Measurements from ENCODE around the gene PDXK. TPM values are rescaled to one million over a fixed set of nuclear protein-coding genes. Genes with fewer than 3 reads are reported as not detected.

The PDXK gene
- polyA plus RNA-seq, 3 donors = 128 to 214 (median 210) TPM

GRCh38 chr21:43717967-43718871 lies 710 bp upstream of the PDXK start:
- Histone ChIP-seq H3K79me2 (ENCODE audit: insufficient read depth, low read length) (peaks cover 42% of the 10 kb centered on the region), H3K27me3 (ENCODE audit: control insufficient read depth in 2 of 2, insufficient read depth in 2 of 2, low read length in 2 of 2) (peaks cover 0 to 11% of the 10 kb centered on the region in 2 donors), H3K4me3 (replicated peaks in 1 of 3; ENCODE audit: low read depth in 2 of 3, low read length in 3 of 3) (peak overlapping the region; percentile 39 to 90 (median 56)), H3K4me1 (ENCODE audit: control insufficient read depth in 1 of 2, insufficient read depth in 2 of 2, low read length in 2 of 2) (peaks cover 41 to 45% of the 10 kb centered on the region in 2 donors), H3K9ac (ENCODE audit: insufficient read depth, low read length, poor library complexity, severe bottlenecking) (peak overlapping the region; percentile 96), H3K36me3 (replicated peaks in 1 of 2; ENCODE audit: control insufficient read depth in 1 of 2, insufficient read depth in 2 of 2, low read length in 2 of 2) (peaks cover 0 to 2% of the 10 kb centered on the region in 2 donors), H3K4me2 (replicated peaks; ENCODE audit: extremely low read depth, low read length, poor library complexity, severe bottlenecking) (peak overlapping the region; percentile 98), H4K20me1 (ENCODE audit: insufficient read depth, low read length) (peaks cover 33% of the 10 kb centered on the region), H3K27ac (ENCODE audit: low read depth in 1 of 2, low read length in 2 of 2) (peak overlapping the region in 1 of 2 donors; percentile 26), H2AFZ (ENCODE audit: insufficient read depth, low read depth, low read length, poor library complexity, severe bottlenecking) (peak overlapping the region; percentile 85), H3K9me3 (replicated peaks in 1 of 2; ENCODE audit: control insufficient read depth in 1 of 2, insufficient read depth in 1 of 2, low read length in 2 of 2) (no peaks in the 10 kb centered on the region)
- peak in 1 of 3 donors; percentile 8 for DNase-seq
- peaks cover 43% of the 10 kb centered on the region for H3K4me1 Mint-ChIP-seq
- peak overlapping the region; percentile 77 to 80 for H3K4me3 Mint-ChIP-seq
- intact Hi-C loops (cut with micrococcal nuclease) = loop anchor here in 1 of 2 donors (10.0 kb wide), 1 partner anchor 743 kb away; the partner anchor contains the start of gene PKNOX1
- 23% methylated on average over 65 of the region's 70 CpGs for WGBS (ENCODE audit: insufficient coverage)
- H3K36me3 Mint-ChIP-seq = peaks cover 3 to 14% of the 10 kb centered on the region in 2 donors
- peaks cover 17 to 34% (median 28%) of the 10 kb centered on the region in 3 donors for H3K27me3 Mint-ChIP-seq (ENCODE audit: low read depth in 3 of 3)
- H3K27ac Mint-ChIP-seq = peak overlapping the region in 5 of 7 donors; percentile 66 to 85 (median 72)
- peaks cover 0 to 2% (median 0%) of the 10 kb centered on the region in 7 donors for H3K9me3 Mint-ChIP-seq
- peak; percentile 11 for TF ChIP-seq CTCF (IDR thresholded peaks at IDR 0.05)

DNA sequence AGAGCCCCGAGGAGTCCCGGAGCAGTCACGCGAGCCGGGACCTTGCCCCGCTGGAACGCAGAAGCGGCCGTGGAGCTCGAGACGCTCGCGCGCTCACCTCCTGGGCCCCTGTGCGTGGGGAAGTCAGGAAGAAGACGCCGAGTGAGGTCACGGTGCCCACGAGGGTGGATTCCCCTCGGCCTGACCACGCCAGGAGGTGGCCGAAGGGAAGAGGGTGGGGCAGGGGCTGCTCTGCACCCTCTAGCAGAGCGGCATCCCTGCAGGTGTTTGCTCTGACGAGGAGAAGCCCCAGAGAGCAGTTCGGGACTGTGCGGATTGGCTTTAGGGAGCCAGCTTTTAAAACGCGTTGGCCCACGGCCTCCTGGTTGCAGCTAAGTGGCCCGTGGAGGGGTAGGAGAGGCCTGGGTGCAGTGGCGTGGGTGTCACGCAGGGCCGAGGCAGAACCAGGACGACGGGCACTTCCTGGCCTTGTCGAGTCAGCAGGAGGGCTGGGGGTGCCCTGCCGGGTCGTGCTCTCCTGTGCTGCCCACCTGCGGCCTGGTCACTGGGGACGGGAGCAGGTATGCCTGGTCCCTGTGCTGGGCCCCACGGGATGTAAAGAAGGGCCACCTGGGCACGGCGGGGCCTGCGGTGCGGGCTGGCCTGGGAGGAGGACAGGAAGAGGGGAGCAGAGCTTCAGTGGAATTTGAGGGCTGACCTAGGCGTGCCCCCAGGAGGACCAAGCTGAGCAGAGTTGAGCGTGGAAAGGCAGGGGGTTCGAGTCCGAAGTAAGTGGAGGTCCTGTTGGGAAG lies 1.0 kb downstream of the PDXK start:
- DNase-seq = peak; percentile 46 to 80 (median 63)
- H3K9me3 Mint-ChIP-seq = no peaks in the 10 kb centered on the region
- Histone ChIP-seq H3K9ac (ENCODE audit: insufficient read depth, low read length, poor library complexity, severe bottlenecking) (peak overlapping the region; percentile 96), H3K4me2 (replicated peaks; ENCODE audit: extremely low read depth, low read length, poor library complexity, severe bottlenecking) (peak overlapping the region; percentile 98), H4K20me1 (ENCODE audit: insufficient read depth, low read length) (peaks cover 49% of the 10 kb centered on the region), H3K27ac (ENCODE audit: low read depth in 1 of 2, low read length in 2 of 2) (peak overlapping the region; percentile 65 to 92), H3K4me1 (ENCODE audit: control insufficient read depth in 1 of 2, insufficient read depth in 2 of 2, low read length in 2 of 2) (peaks cover 58 to 62% of the 10 kb centered on the region in 2 donors), H3K79me2 (ENCODE audit: insufficient read depth, low read length) (peaks cover 59% of the 10 kb centered on the region), H3K27me3 (ENCODE audit: control insufficient read depth in 2 of 2, insufficient read depth in 2 of 2, low read length in 2 of 2) (peaks cover 0 to 11% of the 10 kb centered on the region in 2 donors), H3K36me3 (replicated peaks in 1 of 2; ENCODE audit: control insufficient read depth in 1 of 2, insufficient read depth in 2 of 2, low read length in 2 of 2) (peaks cover 13 to 14% of the 10 kb centered on the region in 2 donors), H3K9me3 (replicated peaks in 1 of 2; ENCODE audit: control insufficient read depth in 1 of 2, insufficient read depth in 1 of 2, low read length in 2 of 2) (no peaks in the 10 kb centered on the region), H2AFZ (ENCODE audit: insufficient read depth, low read depth, low read length, poor library complexity, severe bottlenecking) (peak overlapping the region; percentile 85), H3K4me3 (replicated peaks in 1 of 3; ENCODE audit: low read depth in 2 of 3, low read length in 3 of 3) (peak overlapping the region; percentile 87 to 93 (median 90))
- WGBS (ENCODE audit: insufficient coverage) = 19% methylated on average over 49 of the region's 49 CpGs
- H3K36me3 Mint-ChIP-seq = peaks cover 9 to 27% of the 10 kb centered on the region in 2 donors
- intact Hi-C loops (cut with micrococcal nuclease) = loop anchor here (1.0 to 10.0 kb wide), 2 partner anchors 8 to 745 kb away; partner anchors contain the start of gene PKNOX1 (in 1 of the 2)
- H3K4me3 Mint-ChIP-seq = peak overlapping the region; percentile 91 to 96
- TF ChIP-seq CTCF (IDR thresholded peaks at IDR 0.05) = no peak
- H3K4me1 Mint-ChIP-seq = peaks cover 59% of the 10 kb centered on the region
- H3K27me3 Mint-ChIP-seq (ENCODE audit: low read depth in 3 of 3) = peaks cover 17 to 27% (median 25%) of the 10 kb centered on the region in 3 donors
- H3K27ac Mint-ChIP-seq = peak overlapping the region; percentile 81 to 95 (median 90)

Measured in CD14-positive monocyte (primary cell).